Esophagus muscularis mucosa (tissue), 4 donors: ENCODE results near the gene MLLT3. TPM values are rescaled to one million over a fixed set of nuclear protein-coding genes. Genes with fewer than 3 reads are reported as not detected.

ENCODE experiments used
- DNase-seq: peaks from one replicate; pipeline ENCODE4 v3.0.0-alpha.2; 2017; ENCODE audit errors: extremely low spot score
- H3K27ac ChIP-seq, 4 donors: fragments of 200-600 bp; sonication (generic); replicated peaks in 1 of 4; 1 replicate in 3 of 4; 2 replicates in 1 of 4; pipeline ENCODE4 v1.5.1; 2016 to 2019; ENCODE audit warnings: mild to moderate bottlenecking in 1 of 4
- H3K27me3 ChIP-seq, 4 donors: fragments of 200-600 bp; sonication (generic); one replicate each; pipeline versions ENCODE4 v1.5.1 to v1.6.0; 2016 to 2019
- H3K36me3 ChIP-seq, 4 donors: fragments of 200-600 bp; sonication (generic); one replicate each; pipeline ENCODE4 v1.5.1; 2016 to 2019
- H3K4me1 ChIP-seq, 4 donors: fragments of 200-600 bp; sonication (generic); one replicate each; pipeline ENCODE4 v1.5.1; 2016 to 2019
- H3K4me3 ChIP-seq, 4 donors: fragments of 200-600 bp; sonication (generic); 1 replicate in 2 of 4; 2 replicates in 2 of 4; pipeline ENCODE4 v1.5.1; 2016 to 2019; ENCODE audit warnings: mild to moderate bottlenecking in 4 of 4, moderate library complexity in 1 of 4
- H3K9me3 ChIP-seq, 4 donors: fragments of 200-600 bp; sonication (generic); 1 replicate in 3 of 4; 2 replicates in 1 of 4; pipeline ENCODE4 v1.5.1; 2016 to 2019
- EP300 ChIP-seq: sonication (generic); formaldehyde crosslinking; IDR thresholded peaks from one replicate; pipeline ENCODE4 v1.6.1; 2017; ENCODE audit warnings: antibody characterized with exemption
- POLR2A ChIP-seq: fragments of 450-650 bp; IDR thresholded peaks from one replicate; pipeline ENCODE4 v1.6.1; 2017; ENCODE audit warnings: antibody characterized with exemption, moderate library complexity, mild to moderate bottlenecking, low read depth
- POLR2AphosphoS5 ChIP-seq, 2 donors: sonication (generic); formaldehyde crosslinking; IDR thresholded peaks; one replicate each; pipeline ENCODE4 v1.6.1; 2017; ENCODE audit warnings: antibody characterized with exemption in 2 of 2
- WGBS: methylation state at CpG from one replicate; pipeline ENCODE4 v1.1.5; 2018; 5-methylcytosine and 5-hydroxymethylcytosine counted together
- intact Hi-C: fragments of 100-400 bp; cut with DNase I; formaldehyde crosslinking; loops from one replicate; pipeline ENCODE4 v1.15.1; 2023
- total RNA-seq, 4 donors: library from RNA; depleted of rRNA; stranded (reverse); fragments of >200 nt; gene quantifications; one replicate each; pipeline versions ENCODE4 v1.1.0 to v1.2.1, GENCODE V29; 2016
- TF ChIP-seq, protein P1 (sequence below), 3 experiments: fragments of 200-600 bp in 2 of 3; fragments of 450-650 bp in 1 of 3; sonication (generic) in 2 of 3; IDR thresholded peaks; one replicate each; pipeline ENCODE4 v1.5.1; 2017 to 2019; ENCODE audit warnings: antibody characterized with exemption in 3 of 3, mild to moderate bottlenecking in 2 of 3, moderate library complexity in 1 of 3

Gene MLLT3
- total RNA-seq, 4 donors from 2014 or later = 14.1 to 30.7 (median 18.0) TPM

DNA sequence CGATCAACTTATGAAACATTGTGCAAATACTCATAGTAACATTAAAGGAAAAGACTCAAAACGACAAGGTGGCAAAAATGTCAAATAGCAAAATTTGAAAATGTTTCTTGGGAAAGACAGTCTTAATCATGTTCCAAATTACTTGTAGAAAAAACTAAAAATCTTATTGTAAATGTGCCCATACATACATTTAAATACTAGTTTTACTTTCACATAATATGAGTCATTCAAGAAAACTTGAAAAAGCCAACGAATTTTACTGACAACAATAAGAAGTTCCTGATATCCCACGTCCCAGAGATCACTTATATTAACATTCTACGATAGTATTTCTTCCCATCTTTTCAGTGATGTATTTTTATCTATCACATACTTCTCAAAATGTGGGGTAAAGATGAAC is 13.7 kb downstream of the MLLT3 start:
- Histone ChIP-seq H3K4me1 (peaks cover 23 to 81% (median 69%) of the 10 kb centered on the region in 4 donors), H3K4me3 (no peak overlapping the region), H3K36me3 (no peaks in the 10 kb centered on the region), H3K27ac (no peak overlapping the region), H3K27me3 (no peaks in the 10 kb centered on the region), H3K9me3 (no peaks in the 10 kb centered on the region)
- 89% methylated on average over 5 of the region's 5 CpGs for WGBS
- intact Hi-C loops = no loop called here
- TF ChIP-seq POLR2A = no peak
- no peak for TF ChIP-seq POLR2AphosphoS5 (IDR thresholded peaks at IDR 0.05)
- TF ChIP-seq, protein P1, sequence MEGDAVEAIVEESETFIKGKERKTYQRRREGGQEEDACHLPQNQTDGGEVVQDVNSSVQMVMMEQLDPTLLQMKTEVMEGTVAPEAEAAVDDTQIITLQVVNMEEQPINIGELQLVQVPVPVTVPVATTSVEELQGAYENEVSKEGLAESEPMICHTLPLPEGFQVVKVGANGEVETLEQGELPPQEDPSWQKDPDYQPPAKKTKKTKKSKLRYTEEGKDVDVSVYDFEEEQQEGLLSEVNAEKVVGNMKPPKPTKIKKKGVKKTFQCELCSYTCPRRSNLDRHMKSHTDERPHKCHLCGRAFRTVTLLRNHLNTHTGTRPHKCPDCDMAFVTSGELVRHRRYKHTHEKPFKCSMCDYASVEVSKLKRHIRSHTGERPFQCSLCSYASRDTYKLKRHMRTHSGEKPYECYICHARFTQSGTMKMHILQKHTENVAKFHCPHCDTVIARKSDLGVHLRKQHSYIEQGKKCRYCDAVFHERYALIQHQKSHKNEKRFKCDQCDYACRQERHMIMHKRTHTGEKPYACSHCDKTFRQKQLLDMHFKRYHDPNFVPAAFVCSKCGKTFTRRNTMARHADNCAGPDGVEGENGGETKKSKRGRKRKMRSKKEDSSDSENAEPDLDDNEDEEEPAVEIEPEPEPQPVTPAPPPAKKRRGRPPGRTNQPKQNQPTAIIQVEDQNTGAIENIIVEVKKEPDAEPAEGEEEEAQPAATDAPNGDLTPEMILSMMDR (IDR thresholded peaks at IDR 0.05) = no peak
- TF ChIP-seq EP300 = no peak
- no peak for DNase-seq

DNA sequence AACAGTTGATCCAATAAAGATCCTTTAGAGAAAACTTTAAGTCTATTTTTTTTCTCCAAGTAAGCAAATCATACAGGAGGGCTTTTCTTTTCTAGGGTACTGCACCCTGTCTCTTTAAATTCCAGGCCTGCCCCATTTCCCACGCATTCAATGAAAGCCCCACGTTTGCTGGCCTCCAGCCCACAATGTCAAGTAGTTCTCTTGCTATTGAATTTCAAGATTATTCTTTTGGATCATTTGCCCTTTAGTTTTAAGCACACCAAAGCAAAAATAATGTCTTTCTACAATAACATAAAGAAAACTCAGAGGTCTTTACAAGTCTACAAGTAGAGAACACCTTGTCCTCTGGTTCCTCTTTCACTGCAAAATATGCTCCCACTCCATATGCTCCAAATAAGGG is 15.6 kb downstream of the MLLT3 start:
- H3K9me3 ChIP-seq = no peaks in the 10 kb centered on the region
- peaks cover 28 to 81% (median 70%) of the 10 kb centered on the region in 4 donors for H3K4me1 ChIP-seq
- H3K27me3 ChIP-seq = no peaks in the 10 kb centered on the region
- intact Hi-C loops = no loop called here
- no peak for DNase-seq
- peak overlapping the region in 3 of 4 donors; percentile 0 to 39 (median 33) for H3K27ac ChIP-seq
- H3K36me3 ChIP-seq = no peaks in the 10 kb centered on the region
- 32% methylated on average over 2 of the region's 2 CpGs for WGBS
- no peak for TF ChIP-seq POLR2AphosphoS5 (IDR thresholded peaks at IDR 0.05)
- TF ChIP-seq EP300 = no peak
- no peak overlapping the region for H3K4me3 ChIP-seq

DNA sequence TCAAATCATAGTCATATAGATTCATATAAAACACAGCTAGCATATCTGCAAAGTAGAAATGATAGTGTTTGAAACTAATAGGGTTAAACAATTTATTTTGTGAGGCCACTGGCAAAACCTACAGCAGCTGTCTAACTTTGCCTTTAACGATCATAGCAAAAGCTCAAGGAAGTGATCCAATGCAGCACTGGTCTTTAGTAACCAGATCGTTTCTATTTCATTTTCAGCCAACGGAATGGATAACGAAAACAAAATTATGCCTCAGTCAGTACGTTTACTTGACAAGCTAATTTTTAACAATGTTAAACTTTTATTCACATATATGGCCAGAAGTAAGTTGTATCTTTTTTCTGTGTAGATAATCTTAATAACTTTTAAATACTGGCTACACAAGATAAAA is 17.7 kb downstream of the MLLT3 start:
- no peak for DNase-seq
- Histone ChIP-seq H3K4me1 (peaks cover 33 to 68% (median 66%) of the 10 kb centered on the region in 4 donors), H3K27me3 (no peaks in the 10 kb centered on the region), H3K9me3 (no peaks in the 10 kb centered on the region), H3K36me3 (no peaks in the 10 kb centered on the region), H3K4me3 (peak overlapping the region; percentile 30 to 45 (median 38)), H3K27ac (peak overlapping the region; percentile 38 to 68 (median 57))
- 2% methylated on average over 5 of the region's 5 CpGs for WGBS
- intact Hi-C loops = no loop called here
- TF ChIP-seq POLR2AphosphoS5 (IDR thresholded peaks at IDR 0.05) (no peak), POLR2A (no peak), EP300 (no peak)
- TF ChIP-seq, protein P1 (IDR thresholded peaks at IDR 0.05) = no peak

DNA sequence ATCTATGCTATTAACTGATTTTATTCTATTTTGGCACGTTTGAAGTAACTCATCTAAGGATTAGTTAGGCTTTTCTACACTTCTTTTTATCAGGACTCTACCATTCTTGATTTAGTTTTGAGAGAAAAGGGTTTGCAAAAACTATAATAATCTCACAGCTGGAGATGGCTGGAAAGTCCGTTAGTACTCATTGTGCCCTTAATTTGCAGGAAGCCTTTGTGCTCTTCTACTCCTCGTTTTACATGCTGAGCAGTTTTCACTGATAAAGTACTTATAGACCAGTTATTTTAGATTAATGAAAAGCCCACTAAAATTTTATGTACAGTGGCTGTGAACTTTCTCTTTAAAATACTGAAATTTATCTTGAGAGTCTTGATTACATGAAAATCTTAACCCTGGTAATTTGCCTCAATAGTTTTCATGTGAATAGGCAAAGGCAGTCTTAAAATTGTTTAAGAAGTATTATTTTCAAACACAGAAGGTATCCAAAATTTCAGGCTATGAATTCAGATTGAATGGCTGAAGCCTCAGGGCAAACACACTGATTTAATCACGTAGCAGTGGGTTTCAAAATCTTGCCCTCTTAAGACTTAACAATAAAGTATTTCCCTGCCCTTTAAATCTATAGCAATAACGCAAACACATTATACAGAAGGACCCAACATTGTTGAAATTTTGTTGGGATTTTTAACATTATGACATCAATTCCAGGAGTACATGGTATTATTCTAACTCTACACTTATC is 18.6 kb downstream of the MLLT3 start:
- intact Hi-C loops = no loop called here
- Histone ChIP-seq H3K4me3 (peak overlapping the region in 1 of 4 donors; percentile 40), H3K4me1 (peaks cover 33 to 67% (median 66%) of the 10 kb centered on the region in 4 donors), H3K9me3 (no peaks in the 10 kb centered on the region), H3K27me3 (no peaks in the 10 kb centered on the region), H3K27ac (peak overlapping the region; percentile 38 to 68 (median 57)), H3K36me3 (no peaks in the 10 kb centered on the region)
- DNase-seq = no peak
- WGBS = 65% methylated on average over 5 of the region's 5 CpGs
- TF ChIP-seq POLR2A = no peak
- TF ChIP-seq, protein P1 (IDR thresholded peaks at IDR 0.05) = no peak
- TF ChIP-seq POLR2AphosphoS5 (IDR thresholded peaks at IDR 0.05) = no peak
- TF ChIP-seq EP300 = no peak

DNA sequence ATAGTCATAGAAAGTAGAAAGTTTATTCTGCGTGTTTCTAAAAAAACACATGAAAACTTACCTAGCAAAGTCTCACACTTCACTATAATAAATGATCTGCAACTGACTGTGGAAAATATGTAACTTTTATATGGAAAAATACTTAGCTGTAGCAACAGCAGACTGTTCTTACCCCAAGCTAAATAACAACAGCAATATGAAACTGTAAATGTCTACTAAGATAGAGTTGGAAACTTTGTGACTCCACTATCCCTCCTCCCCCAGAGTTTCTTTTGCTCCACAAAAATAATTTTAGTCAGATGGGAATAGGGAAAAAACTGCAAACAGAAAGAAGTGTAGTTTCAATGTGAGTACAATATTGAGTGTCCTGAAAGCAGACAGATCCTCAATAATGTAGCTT is 21.0 kb downstream of the MLLT3 start:
- intact Hi-C loops = no loop called here
- DNase-seq = no peak
- TF ChIP-seq POLR2AphosphoS5 (IDR thresholded peaks at IDR 0.05) = no peak
- TF ChIP-seq POLR2A = no peak
- no peak for TF ChIP-seq EP300
- TF ChIP-seq, protein P1 (IDR thresholded peaks at IDR 0.05) = no peak
- no peaks in the 10 kb centered on the region for H3K9me3 ChIP-seq
- 71% methylated on average over 1 of the region's 1 CpG for WGBS
- H3K4me3 ChIP-seq = no peak overlapping the region
- no peaks in the 10 kb centered on the region for H3K27me3 ChIP-seq
- peaks cover 29 to 69% (median 66%) of the 10 kb centered on the region in 4 donors for H3K4me1 ChIP-seq
- H3K36me3 ChIP-seq = no peaks in the 10 kb centered on the region
- H3K27ac ChIP-seq = peak overlapping the region in 3 of 4 donors; percentile 3 to 17 (median 16)
